HepG2 (cell line): ENCODE results near the gene GCN1. TPM values are rescaled to one million over a fixed set of nuclear protein-coding genes. Genes with fewer than 3 reads are reported as not detected.

ENCODE experiments used
- ARID2 ChIP-seq: sonication (generic); formaldehyde crosslinking; IDR thresholded peaks from 2 replicates; pipeline ENCODE4 v1.8.1; 2022; ENCODE audit warnings: mild to moderate bottlenecking, missing genetic modification reagents, borderline replicate concordance
- ATAD3A ChIP-seq: sonication (generic); formaldehyde crosslinking; IDR thresholded peaks from 2 replicates; pipeline ENCODE4 v1.4.0; 2020; ENCODE audit warnings: missing genetic modification reagents
- CSRNP1 ChIP-seq: sonication (generic); formaldehyde crosslinking; IDR thresholded peaks from 2 replicates; pipeline ENCODE4 v1.8.1; 2023; ENCODE audit warnings: mild to moderate bottlenecking, missing genetic modification reagents
- HDAC6 ChIP-seq: fragments of 200-600 bp; sonication (generic); IDR thresholded peaks from 2 replicates; pipeline ENCODE4 v1.7.0; 2017; ENCODE audit warnings: mild to moderate bottlenecking, antibody characterized with exemption, low read length, low read depth
- KLF13 ChIP-seq: sonication (generic); formaldehyde crosslinking; IDR thresholded peaks from 2 replicates; pipeline ENCODE4 v1.4.0; 2020; ENCODE audit warnings: mild to moderate bottlenecking, missing genetic modification reagents
- MED1 ChIP-seq: sonication (generic); formaldehyde crosslinking; IDR thresholded peaks from 2 replicates; pipeline ENCODE4 v1.4.0; 2020; ENCODE audit warnings: missing genetic modification reagents
- MXI1 ChIP-seq: IDR thresholded peaks from 3 replicates; pipeline ENCODE4 v1.6.1; 2012; ENCODE audit warnings: low read depth, low read length, inconsistent platforms, borderline replicate concordance
- MZF1 ChIP-seq: sonication (generic); formaldehyde crosslinking; IDR thresholded peaks from 2 replicates; pipeline ENCODE4 v1.8.1; 2023; ENCODE audit warnings: mild to moderate bottlenecking, missing genetic modification reagents, borderline replicate concordance
- PHF5A ChIP-seq: IDR thresholded peaks from one replicate; pipeline ENCODE4 v1.6.1; 2018; ENCODE audit warnings: low read depth, missing genetic modification reagents; ENCODE audit not compliant: unreplicated experiment
- PRPF4 ChIP-seq: fragments of 200-400 bp; formaldehyde crosslinking; IDR thresholded peaks from 2 replicates; pipeline ENCODE4 v1.6.1; 2016; ENCODE audit warnings: low read length, low read depth; ENCODE audit not compliant: poor library complexity, severe bottlenecking
- SRF ChIP-seq: IDR thresholded peaks from 2 replicates; pipeline ENCODE4 v1.6.1; 2011; ENCODE audit warnings: mild to moderate bottlenecking, low read depth, low read length, moderate library complexity
- ZNF282 ChIP-seq: fragments of 450-650 bp; IDR thresholded peaks from 2 replicates; pipeline ENCODE4 v1.6.1; 2018; ENCODE audit not compliant: partially characterized antibody
- ZNF33B ChIP-seq: sonication (generic); formaldehyde crosslinking; IDR thresholded peaks from 2 replicates; pipeline ENCODE4 v1.5.1; 2020; ENCODE audit warnings: mild to moderate bottlenecking, missing genetic modification reagents
- ZNF569 ChIP-seq: sonication (generic); formaldehyde crosslinking; IDR thresholded peaks from 2 replicates; pipeline ENCODE4 v1.5.0; 2020; ENCODE audit warnings: mild to moderate bottlenecking, missing genetic modification reagents, moderate library complexity, borderline replicate concordance
- ZNF746 ChIP-seq: sonication (generic); formaldehyde crosslinking; IDR thresholded peaks from 2 replicates; pipeline ENCODE4 v1.8.0; 2022; ENCODE audit warnings: mild to moderate bottlenecking, missing genetic modification reagents
- ZSCAN22 ChIP-seq: sonication (generic); formaldehyde crosslinking; IDR thresholded peaks from 2 replicates; pipeline ENCODE4 v1.4.0; 2020; ENCODE audit warnings: mild to moderate bottlenecking, missing genetic modification reagents
- polyA plus RNA-seq, 8 experiments: library from polyadenylated mRNA; depleted of rRNA in 3 of 8; stranded (reverse) in 7 of 8; unstranded in 1 of 8; fragments of >200 nt; fragmentation: Illumina TruSeq in 4 of 8; extraction: Trizol in 4 of 8; gene quantifications; 2 replicates each; pipeline versions ENCODE4 v1.2.1 to v1.2.3, GENCODE V29; 2011 to 2016; ENCODE audit warnings: low read depth in 4 of 8, missing spikeins in 1 of 8, mixed read lengths in 1 of 8; ENCODE audit not compliant: insufficient read depth in 1 of 8
- total RNA-seq, 5 experiments: library from RNA; depleted of rRNA; stranded (reverse); fragments of >200 nt; fragmentation: Illumina TruSeq; extraction: Trizol; gene quantifications; 2 replicates each; pipeline ENCODE4 v1.2.3, GENCODE V29; 2016; ENCODE audit warnings: low read depth in 1 of 5
- TF ChIP-seq, protein P1 (sequence below): sonication (generic); formaldehyde crosslinking; conservative IDR thresholded peaks from 2 replicates; pipeline ENCODE4 v1.4.0; 2020; ENCODE audit warnings: missing genetic modification reagents
- TF ChIP-seq, protein P2 (sequence below): sonication (generic); formaldehyde crosslinking; IDR thresholded peaks from 2 replicates; pipeline ENCODE4 v1.5.0; 2020; ENCODE audit warnings: mild to moderate bottlenecking, missing genetic modification reagents, borderline replicate concordance

Gene GCN1
- total and polyA plus RNA-seq, 2 of the 13 experiments (the other 11 are each of a cell fraction or from before 2014, with no cell fraction given) = 58.2 to 83.0 TPM

DNA sequence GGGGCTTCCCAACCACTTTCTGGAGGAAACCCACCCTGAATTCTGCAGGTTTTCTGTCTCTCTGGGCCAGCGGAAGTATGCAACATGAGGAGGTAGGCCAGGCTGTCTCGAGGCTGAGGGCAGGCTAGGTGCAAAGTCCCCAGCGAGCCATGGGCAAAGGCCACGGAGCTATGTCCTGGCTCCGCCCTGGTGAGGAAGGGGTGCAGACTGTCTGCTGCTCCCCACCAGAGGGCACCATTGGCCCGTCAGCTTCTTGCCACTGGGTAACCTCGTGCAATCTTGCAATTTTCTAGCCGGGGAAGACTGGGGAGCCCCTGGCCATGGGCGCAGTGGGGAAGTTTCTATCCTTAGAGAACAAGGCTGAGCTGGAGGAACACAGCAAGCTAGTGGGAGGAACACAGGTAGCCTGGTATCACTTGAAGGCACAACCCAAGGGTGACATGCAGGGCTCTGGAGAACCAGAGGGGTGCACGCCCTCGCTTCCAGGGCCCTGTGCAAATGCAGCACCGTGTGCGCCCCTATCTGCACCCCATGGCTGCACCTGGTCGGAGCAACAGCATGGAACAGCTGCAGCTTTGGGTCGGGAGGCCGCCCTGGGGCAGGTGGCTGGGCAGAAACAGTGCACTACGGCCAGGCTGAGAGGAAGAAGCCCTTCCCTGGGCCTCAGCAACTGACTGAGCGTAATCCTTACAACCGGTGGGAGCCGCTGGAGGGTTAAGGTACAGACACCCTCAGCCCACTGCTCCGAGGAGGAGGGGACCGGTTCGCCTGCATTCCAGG is 34.0 kb upstream of the GCN1 start (continued):
- TF ChIP-seq, protein P1, sequence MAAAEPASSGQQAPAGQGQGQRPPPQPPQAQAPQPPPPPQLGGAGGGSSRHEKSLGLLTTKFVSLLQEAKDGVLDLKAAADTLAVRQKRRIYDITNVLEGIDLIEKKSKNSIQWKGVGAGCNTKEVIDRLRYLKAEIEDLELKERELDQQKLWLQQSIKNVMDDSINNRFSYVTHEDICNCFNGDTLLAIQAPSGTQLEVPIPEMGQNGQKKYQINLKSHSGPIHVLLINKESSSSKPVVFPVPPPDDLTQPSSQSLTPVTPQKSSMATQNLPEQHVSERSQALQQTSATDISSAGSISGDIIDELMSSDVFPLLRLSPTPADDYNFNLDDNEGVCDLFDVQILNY (CRISPR knock-in tag) = no peak; the same call in 1 of the 2 replicates
- TF ChIP-seq ZSCAN22 (no peak), ZNF282 (no peak), KLF13 (no peak), PRPF4 (no peak), ATAD3A (CRISPR knock-in tag) (peak; percentile 80; the same call in 1 of the 2 replicates), ZNF569 (CRISPR knock-in tag) (0 out of 2 replicates have a peak, but pooled peaks have one; percentile 35), PHF5A (peak; percentile 68), CSRNP1 (CRISPR knock-in tag) (peak; percentile 64; the same call in 1 of the 2 replicates), MXI1 (peak; percentile 74; the same call in 1 of the 3 replicates), ARID2 (CRISPR knock-in tag) (no peak; the same call in 1 of the 2 replicates), MED1 (CRISPR knock-in tag) (peak; percentile 90), MZF1 (CRISPR knock-in tag) (no peak), SRF (no peak), HDAC6 (no peak), ZNF746 (CRISPR knock-in tag) (no peak; the same call in 1 of the 2 replicates), ZNF33B (CRISPR knock-in tag) (peak; percentile 23; the same call in 1 of the 2 replicates)
- TF ChIP-seq, protein P2, sequence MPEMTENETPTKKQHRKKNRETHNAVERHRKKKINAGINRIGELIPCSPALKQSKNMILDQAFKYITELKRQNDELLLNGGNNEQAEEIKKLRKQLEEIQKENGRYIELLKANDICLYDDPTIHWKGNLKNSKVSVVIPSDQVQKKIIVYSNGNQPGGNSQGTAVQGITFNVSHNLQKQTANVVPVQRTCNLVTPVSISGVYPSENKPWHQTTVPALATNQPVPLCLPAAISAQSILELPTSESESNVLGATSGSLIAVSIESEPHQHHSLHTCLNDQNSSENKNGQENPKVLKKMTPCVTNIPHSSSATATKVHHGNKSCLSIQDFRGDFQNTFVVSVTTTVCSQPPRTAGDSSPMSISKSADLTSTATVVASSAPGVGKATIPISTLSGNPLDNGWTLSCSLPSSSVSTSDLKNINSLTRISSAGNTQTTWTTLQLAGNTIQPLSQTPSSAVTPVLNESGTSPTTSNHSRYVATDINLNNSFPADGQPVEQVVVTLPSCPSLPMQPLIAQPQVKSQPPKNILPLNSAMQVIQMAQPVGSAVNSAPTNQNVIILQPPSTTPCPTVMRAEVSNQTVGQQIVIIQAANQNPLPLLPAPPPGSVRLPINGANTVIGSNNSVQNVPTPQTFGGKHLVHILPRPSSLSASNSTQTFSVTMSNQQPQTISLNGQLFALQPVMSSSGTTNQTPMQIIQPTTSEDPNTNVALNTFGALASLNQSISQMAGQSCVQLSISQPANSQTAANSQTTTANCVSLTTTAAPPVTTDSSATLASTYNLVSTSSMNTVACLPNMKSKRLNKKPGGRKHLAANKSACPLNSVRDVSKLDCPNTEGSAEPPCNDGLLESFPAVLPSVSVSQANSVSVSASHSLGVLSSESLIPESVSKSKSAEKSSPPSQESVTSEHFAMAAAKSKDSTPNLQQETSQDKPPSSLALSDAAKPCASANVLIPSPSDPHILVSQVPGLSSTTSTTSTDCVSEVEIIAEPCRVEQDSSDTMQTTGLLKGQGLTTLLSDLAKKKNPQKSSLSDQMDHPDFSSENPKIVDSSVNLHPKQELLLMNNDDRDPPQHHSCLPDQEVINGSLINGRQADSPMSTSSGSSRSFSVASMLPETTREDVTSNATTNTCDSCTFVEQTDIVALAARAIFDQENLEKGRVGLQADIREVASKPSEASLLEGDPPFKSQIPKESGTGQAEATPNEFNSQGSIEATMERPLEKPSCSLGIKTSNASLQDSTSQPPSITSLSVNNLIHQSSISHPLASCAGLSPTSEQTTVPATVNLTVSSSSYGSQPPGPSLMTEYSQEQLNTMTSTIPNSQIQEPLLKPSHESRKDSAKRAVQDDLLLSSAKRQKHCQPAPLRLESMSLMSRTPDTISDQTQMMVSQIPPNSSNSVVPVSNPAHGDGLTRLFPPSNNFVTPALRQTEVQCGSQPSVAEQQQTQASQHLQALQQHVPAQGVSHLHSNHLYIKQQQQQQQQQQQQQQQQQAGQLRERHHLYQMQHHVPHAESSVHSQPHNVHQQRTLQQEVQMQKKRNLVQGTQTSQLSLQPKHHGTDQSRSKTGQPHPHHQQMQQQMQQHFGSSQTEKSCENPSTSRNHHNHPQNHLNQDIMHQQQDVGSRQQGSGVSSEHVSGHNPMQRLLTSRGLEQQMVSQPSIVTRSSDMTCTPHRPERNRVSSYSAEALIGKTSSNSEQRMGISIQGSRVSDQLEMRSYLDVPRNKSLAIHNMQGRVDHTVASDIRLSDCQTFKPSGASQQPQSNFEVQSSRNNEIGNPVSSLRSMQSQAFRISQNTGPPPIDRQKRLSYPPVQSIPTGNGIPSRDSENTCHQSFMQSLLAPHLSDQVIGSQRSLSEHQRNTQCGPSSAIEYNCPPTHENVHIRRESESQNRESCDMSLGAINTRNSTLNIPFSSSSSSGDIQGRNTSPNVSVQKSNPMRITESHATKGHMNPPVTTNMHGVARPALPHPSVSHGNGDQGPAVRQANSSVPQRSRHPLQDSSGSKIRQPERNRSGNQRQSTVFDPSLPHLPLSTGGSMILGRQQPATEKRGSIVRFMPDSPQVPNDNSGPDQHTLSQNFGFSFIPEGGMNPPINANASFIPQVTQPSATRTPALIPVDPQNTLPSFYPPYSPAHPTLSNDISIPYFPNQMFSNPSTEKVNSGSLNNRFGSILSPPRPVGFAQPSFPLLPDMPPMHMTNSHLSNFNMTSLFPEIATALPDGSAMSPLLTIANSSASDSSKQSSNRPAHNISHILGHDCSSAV (CRISPR knock-in tag) = no peak
